HG03378 (cell line): ENCODE data around the gene RERE.
"Not testable (repeated sequence)": the region's sequence is repeated elsewhere in the genome, so short reads cannot be mapped to it uniquely, and the experiment has no call there.

Source experiments
- ATAC-seq: cut with Tn5 transposase; IDR thresholded peaks from one replicate; pipeline ENCODE4 v1.9.1; 2021; ENCODE audit warnings: mild to moderate bottlenecking, moderate library complexity; ENCODE audit not compliant: unreplicated experiment

The RERE gene

DNA sequence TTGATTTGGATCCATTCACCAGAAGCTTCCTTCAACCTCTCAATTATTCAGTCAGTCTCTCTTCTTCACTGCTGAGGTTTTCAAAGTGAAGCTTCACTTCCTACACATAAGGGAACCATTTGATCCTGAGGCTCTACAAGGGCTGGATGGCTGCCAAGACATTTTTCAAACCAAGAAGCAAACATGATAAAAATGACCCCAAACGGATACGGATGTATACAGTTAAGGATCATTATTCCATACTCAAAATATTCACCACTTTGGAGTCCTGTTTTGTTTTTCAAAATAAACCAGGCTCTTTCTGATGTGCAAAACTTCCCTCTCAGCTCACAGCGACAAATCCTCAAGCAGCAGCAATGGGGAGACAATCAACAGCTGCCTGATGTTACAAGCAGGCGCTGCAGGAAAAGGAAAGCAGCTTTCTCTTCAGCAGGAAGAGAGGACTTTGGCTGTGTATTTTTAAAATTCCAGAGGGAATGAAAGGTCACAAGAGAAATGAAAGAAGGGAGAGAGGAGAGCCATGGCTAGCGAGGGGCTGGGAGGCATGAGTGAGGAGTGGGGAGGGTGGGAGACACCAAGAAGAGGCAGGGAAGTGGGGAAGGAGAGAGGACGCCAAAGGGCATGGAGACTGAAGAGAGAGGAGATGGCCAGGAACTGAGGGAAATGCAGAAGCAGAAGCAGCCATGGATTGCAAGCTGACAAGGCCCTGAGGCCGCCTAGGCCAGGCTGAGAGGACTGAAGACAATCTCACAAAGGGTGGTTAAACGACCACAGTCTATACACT lies 354.1 kb downstream of the RERE start:
- ATAC-seq: no peak

DNA sequence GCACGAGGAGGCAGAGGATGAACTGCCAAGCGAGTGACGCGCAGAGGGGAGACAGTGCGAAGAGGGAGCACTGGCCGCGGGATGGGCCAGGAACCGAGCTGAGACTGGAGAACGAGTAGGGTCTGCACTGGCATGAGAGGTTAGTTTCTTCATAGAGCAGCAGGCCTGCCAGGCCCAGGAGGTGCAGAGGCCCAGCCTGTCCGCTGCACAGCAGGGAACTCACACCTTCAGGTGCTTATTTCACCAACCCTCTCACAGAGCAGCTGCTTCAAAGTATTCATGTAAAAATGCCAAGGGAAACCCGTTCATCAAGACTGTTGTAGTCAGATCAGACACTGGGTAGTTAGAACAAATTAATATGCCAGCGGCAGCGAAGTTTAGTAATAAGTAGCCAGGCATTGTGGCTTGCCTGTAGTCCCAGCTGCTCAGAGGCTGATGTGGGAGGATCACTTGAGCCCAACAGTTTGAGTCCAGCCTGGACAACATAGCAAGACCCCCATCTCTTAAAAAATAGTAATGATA lies 355.0 kb downstream of the RERE start:
- no peak for ATAC-seq

DNA sequence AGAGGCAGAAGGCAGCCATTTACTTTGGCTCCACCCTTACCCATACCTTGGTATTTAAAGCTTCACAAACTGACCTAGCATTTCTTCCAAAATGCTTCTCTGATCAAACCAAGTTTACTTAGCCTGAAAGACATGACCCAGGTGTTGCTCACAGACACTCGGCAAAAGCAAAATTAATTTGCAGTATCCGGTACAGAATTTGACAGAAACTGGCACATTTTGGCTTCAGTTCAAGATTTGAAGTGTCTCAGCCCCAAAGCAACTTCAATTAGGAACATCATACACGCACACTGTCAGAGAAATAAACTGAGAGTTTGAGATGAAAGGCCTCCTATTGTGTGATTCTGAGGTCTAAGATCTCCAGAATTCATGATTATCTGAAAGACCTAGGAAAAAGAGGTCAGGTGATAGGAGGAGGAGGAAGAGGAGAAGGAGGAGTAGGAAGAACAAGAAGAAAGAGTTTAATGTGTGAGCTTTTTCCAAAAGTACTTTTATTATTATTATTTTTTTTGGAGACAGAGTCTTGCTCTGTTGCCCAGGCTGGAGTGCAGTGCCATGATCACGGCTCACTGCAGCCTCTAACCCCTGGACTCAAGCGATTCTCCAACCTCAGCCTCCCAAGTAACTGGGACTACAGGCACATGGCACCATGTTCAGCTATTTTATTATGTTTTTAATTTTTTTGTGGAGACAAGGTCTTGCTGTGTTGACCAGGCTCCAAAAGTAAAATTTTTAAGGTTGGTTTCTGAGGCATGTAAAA lies 355.9 kb downstream of the RERE start:
- no peak for ATAC-seq

DNA sequence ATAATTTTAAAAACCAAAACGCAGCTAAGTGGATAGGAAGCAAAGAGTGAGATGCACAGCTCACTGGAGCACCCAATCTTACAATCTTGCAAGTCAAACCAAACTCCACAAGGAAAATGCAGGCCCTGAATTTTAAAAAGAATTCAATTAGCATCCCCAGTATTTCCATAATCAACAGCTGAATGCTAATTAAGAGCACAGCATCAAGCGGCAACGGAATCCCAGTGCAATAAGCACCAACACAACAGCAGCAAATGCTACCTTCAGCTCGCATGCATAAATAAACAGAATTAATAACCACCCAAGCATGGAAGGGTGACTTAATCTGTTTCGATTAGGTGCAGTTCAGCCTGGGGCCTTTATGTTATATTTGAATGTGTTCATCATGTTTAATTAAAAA lies 356.7 kb downstream of the RERE start:
- no peak for ATAC-seq

DNA sequence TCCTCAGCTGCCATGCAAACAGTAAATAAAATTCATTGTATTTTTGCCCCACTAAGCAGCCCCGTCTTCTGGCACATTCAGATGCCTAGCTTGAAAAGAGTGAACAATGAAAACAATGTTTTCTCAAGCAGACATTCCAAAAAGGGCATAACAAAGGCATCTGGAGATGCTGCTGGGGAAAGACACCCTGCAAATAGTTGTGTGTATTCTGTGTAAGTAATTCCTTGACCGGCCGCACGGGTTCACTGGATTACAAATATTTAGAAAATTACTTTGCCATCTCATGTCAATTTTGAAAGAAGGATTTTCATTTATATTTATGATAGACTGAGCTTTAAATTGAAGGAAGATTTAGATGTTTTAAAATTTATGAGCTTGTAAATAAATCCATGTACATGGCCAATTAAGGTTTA lies 357.3 kb downstream of the RERE start:
- no peak for ATAC-seq

DNA sequence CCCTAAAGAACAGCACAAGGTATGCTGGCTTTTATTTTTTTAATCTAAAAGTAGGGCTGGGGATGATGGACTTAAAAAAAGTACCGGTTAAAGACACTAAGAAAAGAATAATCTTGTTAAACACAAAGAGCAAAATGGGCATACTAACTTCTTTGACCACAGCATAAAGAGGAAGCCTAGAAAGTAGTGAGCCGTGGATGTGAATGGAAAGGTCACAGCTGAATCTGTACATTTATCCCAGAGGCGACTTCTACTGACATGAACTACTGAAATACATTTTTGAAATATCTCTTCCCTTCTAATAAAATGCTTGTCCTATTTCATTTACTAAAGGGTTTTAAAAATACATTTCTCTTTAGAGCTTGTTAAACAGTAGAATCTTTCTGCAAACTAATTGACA lies 358.8 kb downstream of the RERE start:
- no peak for ATAC-seq

DNA sequence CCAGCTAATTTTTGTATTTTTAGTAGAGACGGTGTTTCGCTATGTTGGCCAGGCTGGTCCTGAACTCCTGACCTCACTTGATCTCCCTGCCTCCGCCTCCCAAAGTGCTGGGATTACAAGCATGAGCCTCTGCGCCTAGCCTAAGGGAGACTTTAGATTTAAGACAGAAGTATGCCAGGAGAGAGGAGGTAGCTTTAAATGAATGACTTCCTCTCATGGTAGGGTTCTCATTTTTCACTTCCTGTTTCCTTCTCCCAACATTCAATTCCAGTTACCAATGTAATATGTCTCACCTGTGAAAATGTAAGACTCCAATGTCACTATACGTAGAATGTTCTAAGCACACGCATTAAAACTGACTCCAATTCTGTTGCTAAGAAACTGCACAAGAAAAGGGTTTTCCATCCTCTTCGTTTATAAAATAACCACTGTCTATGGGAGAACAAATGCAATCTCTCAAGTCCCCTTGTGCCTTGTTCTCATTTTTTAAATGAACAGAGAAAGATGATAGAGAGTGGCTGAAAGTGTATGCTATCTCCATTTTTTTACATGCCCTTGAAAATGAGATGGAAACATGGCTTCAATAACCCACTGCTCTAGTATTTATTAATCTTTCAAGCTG lies 359.6 kb downstream of the RERE start:
- ATAC-seq: no peak

DNA sequence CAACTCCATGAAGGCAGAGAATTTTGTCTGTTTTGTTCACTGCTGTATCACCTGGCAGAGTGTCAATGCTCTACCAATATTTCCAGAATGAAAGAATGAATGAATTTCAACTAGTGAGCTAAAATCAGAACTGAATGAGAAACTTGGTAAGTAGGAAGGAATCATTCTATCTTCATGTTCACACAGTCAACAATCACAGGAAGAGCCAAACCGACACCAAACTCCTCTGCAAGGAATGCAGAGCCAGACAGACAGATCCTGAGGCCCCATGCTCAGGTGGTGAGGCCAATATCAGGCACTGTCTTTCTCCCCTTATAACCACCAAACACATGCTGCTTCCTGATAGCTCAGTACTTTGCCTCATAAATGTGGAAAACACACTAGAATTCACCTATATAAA lies 360.4 kb downstream of the RERE start:
- no peak for ATAC-seq

DNA sequence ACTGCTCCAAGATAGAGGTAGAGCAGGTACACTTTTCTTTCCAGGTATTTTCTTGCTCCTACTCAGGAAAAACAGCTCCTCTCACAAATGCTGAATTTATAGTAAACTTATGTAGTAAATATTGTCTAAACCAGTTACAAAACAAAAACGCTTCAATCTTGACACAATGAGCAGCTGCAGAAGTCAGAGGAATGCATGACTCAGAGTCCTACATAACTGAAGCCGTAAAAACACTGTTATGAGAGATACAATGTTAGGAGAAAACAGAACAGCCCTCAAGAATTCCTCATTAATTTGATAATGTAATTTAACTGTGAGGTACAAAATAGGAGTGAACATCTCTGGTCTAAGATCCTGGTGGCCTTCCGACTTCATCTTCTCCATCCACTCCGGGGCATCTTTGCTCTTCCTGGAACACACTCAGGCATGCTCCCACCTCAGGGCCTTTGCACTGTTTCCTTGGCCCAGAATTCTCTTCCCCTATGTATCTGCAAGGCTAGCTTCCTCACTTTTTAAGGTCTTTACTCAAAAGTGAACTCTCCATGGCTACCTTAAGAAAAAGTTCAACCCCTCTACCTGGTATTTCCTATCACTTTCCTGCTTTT lies 361.0 kb downstream of the RERE start:
- no peak for ATAC-seq

DNA sequence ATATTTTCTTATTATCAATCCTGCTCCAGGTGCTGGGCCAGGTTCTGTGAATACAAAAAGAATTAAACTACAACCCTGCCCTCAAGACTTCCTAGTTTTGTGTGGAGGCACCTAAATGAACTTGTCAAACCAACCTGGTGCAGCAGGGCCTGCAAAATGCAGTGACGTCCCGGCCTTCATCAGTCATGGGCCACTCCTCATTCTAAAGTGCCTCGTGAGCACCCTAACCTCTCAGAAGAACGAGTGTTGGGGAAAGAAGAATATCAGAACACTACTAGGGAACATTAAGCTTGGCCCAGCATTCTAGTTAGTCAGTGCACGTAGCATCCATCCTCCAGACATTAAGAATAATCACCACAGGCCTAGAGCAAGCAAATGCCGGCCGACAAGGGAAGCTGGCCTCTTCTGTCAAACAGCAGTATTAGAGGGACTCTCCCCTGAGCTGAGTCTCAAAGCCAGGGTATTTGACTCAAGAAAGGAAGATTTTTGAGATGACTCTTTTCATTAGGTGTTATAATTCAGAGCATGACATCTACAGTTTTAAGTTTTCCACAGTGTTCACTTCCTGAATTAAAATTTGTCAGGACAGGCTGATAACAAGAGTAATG lies 361.6 kb downstream of the RERE start:
- ATAC-seq: no peak

DNA sequence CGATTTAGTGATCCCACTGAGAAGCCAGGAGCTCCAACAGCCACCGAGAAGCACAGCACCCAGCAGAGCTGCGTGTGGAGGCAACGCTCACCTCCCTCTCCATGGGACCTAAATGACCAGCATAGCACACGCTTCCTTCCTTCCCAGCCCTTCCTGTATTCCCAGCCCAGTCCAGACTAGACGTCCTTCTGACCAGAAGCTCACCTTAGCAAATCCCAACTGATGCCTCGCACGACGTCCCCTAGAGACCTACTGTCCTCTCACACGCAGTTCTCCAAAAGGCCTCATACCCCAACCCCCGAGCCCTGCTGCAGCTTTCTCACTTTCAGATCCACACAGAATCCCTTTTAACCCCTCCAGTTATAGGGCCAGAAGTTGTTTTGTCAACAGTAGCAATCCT lies 367.1 kb downstream of the RERE start:
- no peak for ATAC-seq

DNA sequence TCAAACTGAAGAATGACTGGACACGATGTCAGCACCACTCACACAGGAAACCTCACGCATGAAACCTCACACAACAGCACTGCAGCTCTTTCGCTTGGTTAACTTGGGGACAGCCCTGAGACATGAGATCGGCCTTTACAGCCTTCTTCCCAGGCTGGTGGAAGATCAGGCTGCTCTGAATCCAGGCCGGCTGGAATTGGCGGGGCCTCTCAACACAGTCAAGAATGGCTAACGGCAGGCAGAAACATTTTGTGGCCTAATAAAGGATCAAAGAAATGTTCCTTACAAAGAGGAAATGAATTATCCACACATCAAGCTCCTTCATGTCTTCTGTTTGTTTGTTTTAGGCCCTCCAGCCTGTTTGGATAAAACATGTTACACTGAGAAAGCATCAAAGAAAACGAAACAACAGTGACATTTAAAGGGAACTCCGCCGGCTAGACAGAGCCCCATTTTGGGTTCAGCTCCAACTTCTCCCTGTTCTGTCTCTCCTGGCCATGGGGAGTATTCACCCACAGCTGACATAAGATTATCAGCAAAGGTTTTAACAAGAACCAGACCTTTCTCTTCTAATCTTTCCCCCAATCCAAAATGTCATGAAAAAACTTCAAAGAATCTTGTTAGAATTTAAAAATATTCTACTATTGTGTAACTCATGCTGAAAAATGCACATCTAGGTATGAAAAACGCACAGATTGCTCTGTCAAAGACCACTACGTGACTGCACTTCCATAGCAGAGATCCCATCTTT lies 368.4 kb downstream of the RERE start:
- ATAC-seq: no peak

DNA sequence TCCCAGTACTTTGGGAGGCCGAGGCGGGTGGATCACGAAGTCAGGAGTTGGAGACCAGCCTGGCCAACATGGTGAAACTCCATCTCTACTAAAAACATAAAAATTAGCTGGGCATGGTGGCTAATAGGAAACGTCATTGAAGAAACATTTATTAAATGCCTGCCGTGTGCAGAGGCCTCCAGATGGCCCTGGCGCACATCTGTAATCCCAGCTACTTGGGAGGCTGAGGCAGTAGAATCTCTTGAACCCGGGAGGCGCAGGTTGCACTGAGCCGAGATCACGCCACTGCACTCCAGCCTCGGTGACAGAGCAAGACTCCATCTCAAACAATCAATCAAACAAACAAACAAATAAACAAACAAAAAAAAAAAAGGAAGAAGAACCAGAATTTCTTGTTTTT lies 368.9 kb downstream of the RERE start:
- ATAC-seq: not testable (repeated sequence)

DNA sequence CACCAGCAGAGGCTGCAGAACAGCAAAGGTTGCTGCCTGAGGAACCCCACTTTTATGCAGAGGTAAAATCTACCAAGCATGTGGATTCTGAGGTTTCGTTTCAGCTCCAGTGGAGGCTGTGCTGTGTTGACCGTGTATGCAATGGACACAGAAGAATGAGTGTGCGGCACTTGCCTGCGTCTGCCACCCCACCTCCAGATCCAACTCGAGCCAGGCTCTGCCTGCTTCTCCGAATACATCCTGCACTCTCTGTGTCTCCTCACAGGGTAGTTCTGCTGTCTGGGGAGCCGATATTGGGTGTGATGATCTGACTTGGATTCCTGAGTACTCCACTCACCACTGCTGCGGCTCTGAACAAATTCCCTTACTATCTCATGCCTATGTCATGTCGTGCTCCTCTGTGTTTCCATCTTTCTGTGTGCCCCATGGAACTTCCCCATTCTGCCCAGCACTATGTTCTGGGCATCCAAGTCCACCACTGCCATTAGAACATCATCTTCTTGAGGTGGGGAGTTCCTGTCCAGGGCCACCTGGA lies 369.8 kb downstream of the RERE start:
- ATAC-seq: no peak

DNA sequence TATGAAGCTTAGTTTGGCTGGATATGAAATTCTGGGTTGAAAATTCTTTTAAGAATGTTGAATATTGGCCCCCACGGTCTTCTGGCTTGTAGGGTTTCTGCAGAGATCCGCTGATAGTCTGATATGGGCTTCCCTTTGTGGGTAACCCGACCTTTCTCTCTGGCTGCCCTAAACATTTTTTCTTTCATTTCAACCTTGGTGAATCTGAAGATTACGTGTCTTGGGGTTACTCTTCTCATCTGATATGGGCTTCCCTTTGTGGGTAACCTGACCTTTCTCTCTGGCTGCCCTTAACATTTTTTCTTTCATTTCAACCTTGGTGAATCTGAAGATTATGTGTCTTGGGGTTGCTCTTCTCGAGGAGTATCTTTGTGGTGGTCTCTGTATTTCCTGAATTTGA lies 371.3 kb downstream of the RERE start:
- not testable (repeated sequence) for ATAC-seq

DNA sequence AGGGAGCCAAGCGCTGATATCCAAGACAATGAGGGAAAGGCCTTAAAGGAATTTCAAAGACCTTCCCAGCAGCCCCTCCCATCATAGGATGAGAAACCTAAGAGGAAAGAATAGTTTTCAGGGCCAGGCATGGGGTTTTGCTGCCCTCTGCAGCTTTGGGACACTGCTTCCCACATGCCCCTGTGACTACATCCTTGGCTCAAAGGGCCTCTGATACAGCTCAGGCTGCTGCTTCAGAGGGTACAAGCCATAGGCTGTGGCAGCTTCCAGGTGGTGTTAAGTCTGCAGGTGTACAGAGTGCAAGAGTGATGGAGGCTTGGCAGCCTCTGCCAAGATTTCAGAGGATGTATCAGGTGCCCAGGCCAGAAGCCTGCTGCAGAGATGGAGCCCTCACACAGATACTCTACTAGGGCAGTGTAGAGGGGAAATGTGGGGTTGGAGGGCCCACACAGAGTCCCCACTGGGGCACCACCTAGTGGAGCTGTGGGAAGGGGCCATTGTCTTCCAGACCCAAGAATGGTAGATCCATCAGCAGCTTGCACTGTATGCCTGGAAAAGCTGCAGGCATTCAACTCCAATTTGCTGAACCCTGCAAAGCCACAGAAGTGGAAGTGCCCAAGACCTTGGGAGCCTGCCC lies 373.8 kb downstream of the RERE start:
- no peak for ATAC-seq

DNA sequence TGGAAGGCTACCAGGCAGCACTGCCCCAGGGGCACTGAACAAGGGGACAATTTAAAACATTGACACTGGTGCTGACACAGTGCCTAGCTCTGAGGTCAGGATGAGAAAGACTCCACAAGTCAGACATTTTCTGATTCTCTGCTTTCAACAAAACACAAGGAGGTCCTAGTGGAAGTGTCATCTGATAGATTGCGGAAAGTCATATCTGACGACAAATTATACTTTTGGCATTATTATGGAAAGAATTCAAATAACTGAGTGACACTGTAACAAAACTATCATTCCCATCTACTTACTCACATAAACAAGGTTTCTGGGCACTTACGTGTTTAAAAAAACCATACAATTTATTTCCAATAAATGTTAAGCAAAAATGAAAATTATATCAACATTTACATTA lies 376.0 kb downstream of the RERE start:
- ATAC-seq: no peak

DNA sequence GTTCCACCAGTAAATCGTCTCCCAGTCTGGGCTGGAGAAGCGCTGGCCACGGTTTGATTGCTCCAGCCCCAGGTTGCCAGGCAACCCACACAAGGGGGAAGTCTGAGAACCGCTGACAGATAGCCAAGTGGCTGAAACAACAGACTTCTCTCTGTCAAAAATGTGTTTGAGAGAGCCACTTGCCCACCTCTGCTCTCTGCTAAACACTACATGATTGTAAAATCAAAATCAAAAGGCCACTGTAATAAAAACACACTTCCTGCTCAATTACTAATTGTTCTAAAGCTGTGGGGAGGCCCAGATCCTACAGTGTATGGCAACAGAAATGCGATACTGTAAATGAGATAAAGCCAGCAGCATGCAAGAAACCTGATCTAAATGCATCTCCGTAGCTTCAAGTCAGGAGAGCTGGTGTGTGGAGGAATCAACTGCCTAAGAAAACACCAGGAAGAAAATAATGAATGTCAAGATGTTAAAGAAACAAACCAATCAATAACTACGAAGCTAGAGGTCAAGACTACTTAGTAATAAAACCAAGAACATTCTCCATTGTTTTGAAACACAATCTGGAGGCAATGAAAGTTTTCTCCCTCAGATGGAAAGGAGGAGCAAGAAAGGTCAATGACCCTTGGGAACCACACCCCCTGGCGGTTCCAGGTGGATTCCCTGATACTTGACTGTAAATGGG lies 378.3 kb downstream of the RERE start:
- ATAC-seq: no peak

DNA sequence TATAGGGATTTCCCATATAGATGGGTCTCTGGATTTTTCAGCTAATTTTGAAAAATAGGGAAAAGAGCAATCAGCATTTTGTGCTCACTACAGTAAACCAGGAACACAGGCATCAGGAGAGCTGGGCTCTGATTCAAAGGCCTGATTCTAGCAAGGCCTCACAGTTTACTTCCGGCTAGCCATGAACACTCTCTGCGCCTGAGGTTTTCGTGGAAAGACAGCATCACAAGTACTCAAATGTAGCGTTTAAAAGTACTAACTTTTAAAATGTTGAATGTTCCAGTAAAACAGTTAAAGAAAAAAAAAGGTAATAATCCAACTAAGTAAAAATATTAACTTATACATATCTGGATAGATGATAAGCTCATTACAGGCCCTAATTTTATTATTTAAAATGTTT lies 379.0 kb downstream of the RERE start:
- ATAC-seq: no peak
